Loucy (cell line): Measurements from ENCODE around the gene HIVEP2.
"Not testable (repeated sequence)": the region's sequence is repeated elsewhere in the genome, so short reads cannot be mapped to it uniquely, and the experiment has no call there.

Experiments used
- H2AFZ ChIP-seq: fragments of 200-600 bp; sonication (generic); 2 replicates; pipeline ENCODE4 v1.6.0; 2016; ENCODE audit warnings: antibody characterized with exemption, mild to moderate bottlenecking, low read length, moderate library complexity
- H3F3A ChIP-seq: fragments of 200-600 bp; 2 replicates; pipeline ENCODE4 v1.6.0; 2016; ENCODE audit warnings: antibody characterized with exemption, low read depth, mild to moderate bottlenecking
- H3K27me3 ChIP-seq: fragments of 200-600 bp; sonication (generic); 2 replicates; pipeline ENCODE4 v1.6.1; 2014; ENCODE audit warnings: low read length, mild to moderate bottlenecking; ENCODE audit not compliant: insufficient read depth, poor library complexity, severe bottlenecking
- H3K36me3 ChIP-seq: fragments of 200-600 bp; sonication (generic); 2 replicates; pipeline ENCODE4 v1.6.1; 2016; ENCODE audit warnings: low read length; ENCODE audit not compliant: insufficient read depth
- H3K4me1 ChIP-seq: fragments of 200-600 bp; sonication (generic); 2 replicates; pipeline ENCODE4 v1.5.1; 2014; ENCODE audit warnings: low read length, mild to moderate bottlenecking; ENCODE audit not compliant: insufficient read depth, poor library complexity, severe bottlenecking
- H3K4me2 ChIP-seq: fragments of 200-600 bp; sonication (generic); 2 replicates; pipeline ENCODE4 v1.6.0; 2014; ENCODE audit warnings: antibody characterized with exemption, low read length, low read depth, mild to moderate bottlenecking; ENCODE audit not compliant: poor library complexity, severe bottlenecking
- H3K4me3 ChIP-seq: fragments of 200-600 bp; sonication (generic); 2 replicates; pipeline ENCODE4 v1.5.1; 2014; ENCODE audit warnings: low read length, mild to moderate bottlenecking, mixed read lengths; ENCODE audit not compliant: poor library complexity, severe bottlenecking
- H3K79me2 ChIP-seq: fragments of 200-600 bp; sonication (generic); 2 replicates; pipeline ENCODE4 v1.6.1; 2014; ENCODE audit warnings: low read length; ENCODE audit not compliant: insufficient read depth
- H3K9ac ChIP-seq: fragments of 200-600 bp; sonication (generic); 2 replicates; pipeline ENCODE4 v1.6.0; 2014; ENCODE audit warnings: mild to moderate bottlenecking, low read depth, low read length, moderate library complexity; ENCODE audit not compliant: poor library complexity, severe bottlenecking
- H3K9me2 ChIP-seq: fragments of 200-600 bp; sonication (generic); replicated peaks from 2 replicates; pipeline ENCODE4 v1.6.1; 2016; ENCODE audit warnings: low read depth, low read length, mixed read lengths
- H3K9me3 ChIP-seq: fragments of 200-600 bp; sonication (generic); 2 replicates; pipeline ENCODE4 v1.6.1; 2014; ENCODE audit warnings: mild to moderate bottlenecking, antibody characterized with exemption, low read length, low read depth; ENCODE audit not compliant: insufficient read depth
- H4K20me1 ChIP-seq: fragments of 200-600 bp; sonication (generic); 2 replicates; pipeline ENCODE4 v1.6.0; 2014; ENCODE audit warnings: antibody characterized with exemption, low read length, mild to moderate bottlenecking; ENCODE audit not compliant: insufficient read depth, poor library complexity, severe bottlenecking
- CTCF ChIP-seq: fragments of 200-600 bp; sonication (generic); conservative IDR thresholded peaks from 2 replicates; pipeline ENCODE4 v1.5.1; 2014; ENCODE audit warnings: mild to moderate bottlenecking, antibody characterized with exemption, low read length
- EZH2phosphoT487 ChIP-seq: fragments of 200-600 bp; IDR thresholded peaks from 2 replicates; pipeline ENCODE4 v1.6.1; 2018; ENCODE audit warnings: antibody characterized with exemption, mild to moderate bottlenecking, moderate library complexity, borderline replicate concordance

HIVEP2 gene

GRCh38 chr6:142985281-142985680, 40.3 kb upstream of the HIVEP2 start:
- Histone ChIP-seq H3K9ac (no peak overlapping the region), H3K9me3 (no peaks in the 10 kb centered on the region; the same call in 1 of the 2 replicates), H3F3A (no peaks in the 10 kb centered on the region), H3K36me3 (no peaks in the 10 kb centered on the region), H2AFZ (no peak overlapping the region), H4K20me1 (no peaks in the 10 kb centered on the region), H3K79me2 (no peaks in the 10 kb centered on the region), H3K4me3 (no peak overlapping the region), H3K27me3 (no peaks in the 10 kb centered on the region), H3K9me2 (no peaks in the 10 kb centered on the region), H3K4me2 (no peak overlapping the region), H3K4me1 (no peaks in the 10 kb centered on the region)
- TF ChIP-seq CTCF (no peak), EZH2phosphoT487 (no peak)

- no peaks in the 10 kb centered on the region; the same call in 1 of the 2 replicates for H3K9me3 ChIP-seq
- H2AFZ ChIP-seq: no peak overlapping the region
- no peaks in the 10 kb centered on the region for H3F3A ChIP-seq
- no peaks in the 10 kb centered on the region for H3K9me2 ChIP-seq
- H3K4me3 ChIP-seq: no peak overlapping the region
- no peaks in the 10 kb centered on the region for H3K27me3 ChIP-seq
- H4K20me1 ChIP-seq: no peaks in the 10 kb centered on the region
- TF ChIP-seq CTCF: no peak
- TF ChIP-seq EZH2phosphoT487: no peak
- no peaks in the 10 kb centered on the region for H3K79me2 ChIP-seq
- H3K4me1 ChIP-seq: no peaks in the 10 kb centered on the region
- no peaks in the 10 kb centered on the region for H3K36me3 ChIP-seq
- no peak overlapping the region for H3K4me2 ChIP-seq
- H3K9ac ChIP-seq: no peak overlapping the region
Measured at GRCh38 chr6:142984386-142984785, 39.4 kb upstream of the HIVEP2 start.

GRCh38 chr6:142975365-142975764, 30.4 kb upstream of the HIVEP2 start:
- Histone ChIP-seq H4K20me1 (no peaks in the 10 kb centered on the region), H3K4me1 (no peaks in the 10 kb centered on the region), H3K9me2 (no peaks in the 10 kb centered on the region), H3K27me3 (no peaks in the 10 kb centered on the region), H3K9me3 (peaks cover 12% of the 10 kb centered on the region; the same call in 1 of the 2 replicates), H3K9ac (no peak overlapping the region), H2AFZ (no peak overlapping the region), H3K36me3 (no peaks in the 10 kb centered on the region), H3K79me2 (no peaks in the 10 kb centered on the region), H3K4me2 (no peak overlapping the region), H3F3A (no peaks in the 10 kb centered on the region), H3K4me3 (no peak overlapping the region)
- TF ChIP-seq CTCF (no peak), EZH2phosphoT487 (no peak)

- not testable (repeated sequence) for H3K9me3 ChIP-seq, H4K20me1 ChIP-seq, H3K79me2 ChIP-seq, H3K27me3 ChIP-seq, H3K4me1 ChIP-seq, H3K4me2 ChIP-seq, H2AFZ ChIP-seq, H3K9me2 ChIP-seq, H3K9ac ChIP-seq, H3K36me3 ChIP-seq, H3K4me3 ChIP-seq, H3F3A ChIP-seq
Measured at GRCh38 chr6:142970941-142971340, 26.0 kb upstream of the HIVEP2 start.
